Measurements from ENCODE around the gene NGEF. TPM values are rescaled to one million over a fixed set of nuclear protein-coding genes. Genes with fewer than 3 reads are reported as not detected.

The NGEF gene
- total and polyA plus RNA-seq, 12 donors, result 10.1 to 467 (median 46.1) TPM

- Histone ChIP-seq H3K9me3 (replicated peaks in 1 of 3) (no peaks in the 10 kb centered on the region), H3K27me3 (no peaks in the 10 kb centered on the region), H3K4me3 (no peak overlapping the region), H3K27ac (no peak overlapping the region), H3K36me3 (replicated peaks in 1 of 2) (no peaks in the 10 kb centered on the region), H3K4me1 (replicated peaks in 1 of 2) (peaks cover 13 to 16% of the 10 kb centered on the region in 2 donors)
- intact Hi-C loops (cut with DNase I), result no loop called here
- WGBS, 4 donors, result 80 to 96% (median 88%) methylated on average over 7 to 9 of the region's 9 CpGs
- DNase-seq, result peak in 1 of 7 donors; percentile 21
- no peak for TF ChIP-seq POLR2A (IDR thresholded peaks at IDR 0.05)
- TF ChIP-seq, protein P1, sequence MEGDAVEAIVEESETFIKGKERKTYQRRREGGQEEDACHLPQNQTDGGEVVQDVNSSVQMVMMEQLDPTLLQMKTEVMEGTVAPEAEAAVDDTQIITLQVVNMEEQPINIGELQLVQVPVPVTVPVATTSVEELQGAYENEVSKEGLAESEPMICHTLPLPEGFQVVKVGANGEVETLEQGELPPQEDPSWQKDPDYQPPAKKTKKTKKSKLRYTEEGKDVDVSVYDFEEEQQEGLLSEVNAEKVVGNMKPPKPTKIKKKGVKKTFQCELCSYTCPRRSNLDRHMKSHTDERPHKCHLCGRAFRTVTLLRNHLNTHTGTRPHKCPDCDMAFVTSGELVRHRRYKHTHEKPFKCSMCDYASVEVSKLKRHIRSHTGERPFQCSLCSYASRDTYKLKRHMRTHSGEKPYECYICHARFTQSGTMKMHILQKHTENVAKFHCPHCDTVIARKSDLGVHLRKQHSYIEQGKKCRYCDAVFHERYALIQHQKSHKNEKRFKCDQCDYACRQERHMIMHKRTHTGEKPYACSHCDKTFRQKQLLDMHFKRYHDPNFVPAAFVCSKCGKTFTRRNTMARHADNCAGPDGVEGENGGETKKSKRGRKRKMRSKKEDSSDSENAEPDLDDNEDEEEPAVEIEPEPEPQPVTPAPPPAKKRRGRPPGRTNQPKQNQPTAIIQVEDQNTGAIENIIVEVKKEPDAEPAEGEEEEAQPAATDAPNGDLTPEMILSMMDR (IDR thresholded peaks at IDR 0.05), result no peak
These were observed 109.1 kb downstream of the NGEF start for GRCh38 chr2:232903989-232904388.

GRCh38 chr2:232901736-232902578, 111.1 kb downstream of the NGEF start:
- Histone ChIP-seq H3K27me3 (no peaks in the 10 kb centered on the region), H3K4me1 (replicated peaks in 1 of 2) (peaks cover 13 to 16% of the 10 kb centered on the region in 2 donors), H3K9me3 (replicated peaks in 1 of 3) (no peaks in the 10 kb centered on the region), H3K36me3 (replicated peaks in 1 of 2) (no peaks in the 10 kb centered on the region), H3K4me3 (peak overlapping the region in 1 of 4 donors; percentile 42), H3K27ac (peak overlapping the region; percentile 67 to 97 (median 87))
- 45 to 53% (median 46%) methylated on average over 13 to 28 of the region's 28 CpGs for WGBS, 4 donors
- intact Hi-C loops (cut with DNase I), result no loop called here
- TF ChIP-seq, protein P1 (IDR thresholded peaks at IDR 0.05), result no peak
- TF ChIP-seq POLR2A (IDR thresholded peaks at IDR 0.05), result peak in 1 of 2 donors; percentile 82
- DNase-seq, result peak; percentile 73 to 94 (median 91)

DNA sequence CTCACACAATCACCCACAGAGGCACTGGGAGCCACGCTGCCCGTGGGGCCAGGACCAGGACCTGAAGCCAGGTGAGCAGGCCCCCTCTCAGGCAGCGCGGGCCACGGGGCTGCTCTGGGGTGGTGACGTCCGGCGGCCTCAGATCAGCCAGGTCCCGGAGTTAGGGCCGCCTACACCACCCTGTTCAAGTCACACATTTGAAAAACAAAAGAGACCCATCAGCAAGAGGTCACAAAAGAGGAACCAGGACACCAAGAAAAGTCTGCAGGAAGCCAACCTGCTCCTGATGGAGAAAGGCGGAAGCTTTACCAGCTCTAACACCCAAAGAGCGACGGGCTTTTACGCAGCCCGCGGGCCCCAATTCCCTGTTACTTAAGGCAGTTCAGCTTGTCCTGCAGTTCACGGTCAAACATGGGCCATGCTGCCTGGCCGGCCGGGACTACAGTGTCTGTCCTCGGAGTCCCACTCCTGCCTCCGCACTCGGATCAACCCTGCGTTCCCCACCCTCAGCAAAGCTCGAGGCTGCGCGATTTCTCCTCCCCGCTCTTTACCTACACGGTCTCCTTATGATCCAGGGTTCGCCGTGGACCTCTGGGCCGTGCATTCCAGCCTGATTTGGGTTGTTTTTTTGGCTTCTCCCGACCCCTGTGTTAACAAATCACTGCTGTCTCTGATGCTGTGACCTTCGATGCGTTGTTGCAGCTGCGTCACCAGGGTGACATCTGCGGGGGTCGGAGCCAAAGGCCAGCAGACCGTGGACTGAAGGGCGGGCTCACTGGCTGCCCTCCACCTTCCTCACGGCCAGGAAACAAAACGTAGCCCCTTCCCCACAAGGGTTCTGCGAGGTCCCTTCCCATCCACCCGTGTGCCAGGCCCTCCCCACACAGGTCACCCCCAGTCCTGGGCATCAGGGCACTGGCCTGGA, 112.0 kb downstream of the NGEF start:
- Histone ChIP-seq H3K4me1 (replicated peaks in 1 of 2) (peaks cover 13 to 16% of the 10 kb centered on the region in 2 donors), H3K27ac (peak overlapping the region; percentile 67 to 97 (median 87)), H3K27me3 (no peaks in the 10 kb centered on the region), H3K9me3 (replicated peaks in 1 of 3) (no peaks in the 10 kb centered on the region), H3K4me3 (peak overlapping the region in 1 of 4 donors; percentile 42), H3K36me3 (replicated peaks in 1 of 2) (no peaks in the 10 kb centered on the region)
- intact Hi-C loops (cut with DNase I), result no loop called here
- DNase-seq, result peak; percentile 46 to 86 (median 78)
- 27 to 34% (median 34%) methylated on average over 37 to 43 of the region's 43 CpGs for WGBS, 4 donors
- TF ChIP-seq POLR2A (IDR thresholded peaks at IDR 0.05), result peak in 1 of 2 donors; percentile 27
- TF ChIP-seq, protein P1 (IDR thresholded peaks at IDR 0.05), result no peak

All from adrenal gland (tissue), 12 donors.